GM18868 (cell line): ENCODE measurements around the gene CD69.
"Not testable (repeated sequence)": the region's sequence is repeated elsewhere in the genome, so short reads cannot be mapped to it uniquely, and the experiment has no call there.

Experiments used
- ATAC-seq: cut with Tn5 transposase; IDR thresholded peaks from one replicate; pipeline ENCODE4 v1.9.1; 2021; ENCODE audit warnings: mild to moderate bottlenecking, moderate library complexity; ENCODE audit not compliant: unreplicated experiment

Gene CD69

GRCh38 chr12:9724023-9724422 is 36.7 kb downstream of the CD69 start:
- ATAC-seq: no peak

GRCh38 chr12:9721394-9722092 is 39.2 kb downstream of the CD69 start:
- peak; percentile 67 for ATAC-seq

GRCh38 chr12:9719790-9720189 is 40.9 kb downstream of the CD69 start:
- no peak for ATAC-seq

- ATAC-seq: no peak
Observed at GRCh38 chr12:9718968-9719367, 41.7 kb downstream of the CD69 start.

GRCh38 chr12:9717070-9717925 is 43.4 kb downstream of the CD69 start:
- ATAC-seq: no peak

- ATAC-seq: peak; percentile 63
Observed at GRCh38 chr12:9713032-9713558, 47.6 kb downstream of the CD69 start.

GRCh38 chr12:9711664-9712063 is 49.0 kb downstream of the CD69 start:
- ATAC-seq: no peak

- ATAC-seq: no peak
Observed at GRCh38 chr12:9710584-9711375, 49.9 kb downstream of the CD69 start.

GRCh38 chr12:9708853-9709252 is 51.8 kb downstream of the CD69 start:
- ATAC-seq: no peak

GRCh38 chr12:9707864-9708808 is 52.6 kb downstream of the CD69 start:
- ATAC-seq: peak; percentile 67

- no peak for ATAC-seq
Observed at GRCh38 chr12:9707356-9707755, 53.3 kb downstream of the CD69 start.

- no peak for ATAC-seq
Observed at GRCh38 chr12:9706086-9706685, 54.5 kb downstream of the CD69 start.

GRCh38 chr12:9704561-9704960 is 56.1 kb downstream of the CD69 start:
- ATAC-seq: not testable (repeated sequence)
